SK-N-SH (cell line): ENCODE data around the gene PRC1. TPM values are rescaled to one million over a fixed set of nuclear protein-coding genes. Genes with fewer than 3 reads are reported as not detected.
"Not testable (repeated sequence)": the region's sequence is repeated elsewhere in the genome, so short reads cannot be mapped to it uniquely, and the experiment has no call there.

Experiments used
- CTCF ChIA-PET: fragments of 300-600, 350-600 bp; formaldehyde crosslinking; extraction: SDS; loops from one replicate; lab custom pipeline; 2021; lab: Yijun Ruan, JAX
- POLR2A ChIA-PET: fragments of 350-600 bp; sonication (Branson Sonifier 250); formaldehyde crosslinking; extraction: SDS; loops from one replicate; lab custom pipeline; 2020; ENCODE audit warnings: antibody characterized with exemption, inconsistent platforms; lab: Yijun Ruan, JAX
- DNase-seq: peaks from one replicate; pipeline ENCODE4 v3.0.0; 2012
- H2AFZ ChIP-seq: fragments of 200-600 bp; sonication (generic); 2 replicates; pipeline ENCODE4 v1.8.1; 2016; ENCODE audit warnings: antibody characterized with exemption, mild to moderate bottlenecking, low read depth
- H3F3A ChIP-seq: fragments of 200-600 bp; sonication (generic); replicated peaks from 2 replicates; pipeline ENCODE3; 2016; ENCODE audit warnings: antibody characterized with exemption, mild to moderate bottlenecking; ENCODE audit not compliant: insufficient read depth
- H3K27ac ChIP-seq, 2 experiments: fragments of 200-500 bp in 1 of 2; fragments of 200-600 bp in 1 of 2; sonication (Bioruptor generic) in 1 of 2; sonication (generic), shearing (Covaris generic) in 1 of 2; 2 replicates each; pipeline versions ENCODE4 v1.5.1 to v1.6.1; 2014 to 2016; ENCODE audit warnings: low read depth in 2 of 2, inconsistent platforms in 1 of 2, low read length in 1 of 2, mild to moderate bottlenecking in 1 of 2, mixed read lengths in 1 of 2
- H3K27me3 ChIP-seq: fragments of 200-600 bp; sonication (generic), shearing (Covaris generic); 2 replicates; pipeline ENCODE4 v1.6.1; 2016; ENCODE audit warnings: mixed run types; ENCODE audit not compliant: insufficient read depth
- H3K36me3 ChIP-seq, 2 experiments: fragments of 200-500 bp in 1 of 2; fragments of 200-600 bp in 1 of 2; sonication (Bioruptor generic) in 1 of 2; sonication (generic) in 1 of 2; replicated peaks in 1 of 2; 2 replicates each; pipeline versions ENCODE3 to v1.5.1; 2014 to 2016; ENCODE audit warnings: low read length in 1 of 2, mild to moderate bottlenecking in 1 of 2; ENCODE audit not compliant: insufficient read depth in 2 of 2, control insufficient read depth in 1 of 2
- H3K4me1 ChIP-seq, 2 experiments: fragments of 200-500 bp in 1 of 2; fragments of 200-600 bp in 1 of 2; sonication (Bioruptor generic) in 1 of 2; sonication (generic), shearing (Covaris generic) in 1 of 2; 2 replicates each; pipeline versions ENCODE4 v1.5.1 to v1.6.1; 2014 to 2016; ENCODE audit warnings: low read depth in 1 of 2, low read length in 1 of 2, mixed run types in 1 of 2; ENCODE audit not compliant: insufficient read depth in 2 of 2, control insufficient read depth in 1 of 2
- H3K4me2 ChIP-seq: fragments of 200-600 bp; sonication (generic), shearing (Covaris generic); 2 replicates; pipeline ENCODE4 v1.6.1; 2017; ENCODE audit warnings: mixed run types
- H3K4me3 ChIP-seq, 2 experiments: fragments of 200-500 bp in 1 of 2; fragments of 200-600 bp in 1 of 2; sonication (Bioruptor generic) in 1 of 2; sonication (generic), shearing (Covaris generic) in 1 of 2; 2 replicates each; pipeline versions ENCODE4 v1.5.1 to v1.8.1; 2014 to 2016; ENCODE audit warnings: low read depth in 2 of 2, inconsistent platforms in 1 of 2, low read length in 1 of 2, mild to moderate bottlenecking in 1 of 2, mixed read lengths in 1 of 2, moderate library complexity in 1 of 2
- H3K79me2 ChIP-seq: fragments of 200-600 bp; sonication (generic); 2 replicates; pipeline ENCODE4 v1.8.1; 2017; ENCODE audit warnings: mild to moderate bottlenecking; ENCODE audit not compliant: insufficient read depth
- H3K9ac ChIP-seq: fragments of 200-600 bp; sonication (generic); 2 replicates; pipeline ENCODE4 v1.6.1; 2017; ENCODE audit warnings: mixed run types
- H3K9me2 ChIP-seq: fragments of 200-600 bp; sonication (generic); 2 replicates; pipeline ENCODE4 v1.6.1; 2017; ENCODE audit warnings: mixed run types
- H3K9me3 ChIP-seq: fragments of 200-600 bp; sonication (generic); 2 replicates; pipeline ENCODE4 v1.6.1; 2017; ENCODE audit warnings: mixed run types, mild to moderate bottlenecking, moderate library complexity
- H4K20me1 ChIP-seq: fragments of 200-600 bp; sonication (generic); 2 replicates; pipeline ENCODE4 v1.6.1; 2017; ENCODE audit warnings: mild to moderate bottlenecking, mixed run types; ENCODE audit not compliant: insufficient read depth
- CHD2 ChIP-seq: fragments of 150-350 bp; IDR thresholded peaks from 2 replicates; pipeline ENCODE4 v1.6.1; 2018; ENCODE audit warnings: low read length; ENCODE audit not compliant: partially characterized antibody
- EP300 ChIP-seq, 2 experiments: IDR thresholded peaks; 2 replicates each; pipeline versions ENCODE4 v1.4.0 to v1.6.1; 2012; ENCODE audit warnings: borderline replicate concordance in 1 of 2, low read depth in 1 of 2, low read length in 1 of 2
- FOSL2 ChIP-seq: IDR thresholded peaks from 2 replicates; pipeline ENCODE4 v1.4.0; 2012; ENCODE audit warnings: low read depth, mild to moderate bottlenecking, moderate library complexity, borderline replicate concordance
- FOXJ3 ChIP-seq: sonication (generic); formaldehyde crosslinking; IDR thresholded peaks from 2 replicates; pipeline ENCODE4 v1.5.1; 2020; ENCODE audit warnings: mild to moderate bottlenecking, missing genetic modification reagents
- MAX ChIP-seq: IDR thresholded peaks from 2 replicates; pipeline ENCODE4 v1.4.0; 2012; ENCODE audit warnings: low read depth
- NFIC ChIP-seq: IDR thresholded peaks from 2 replicates; pipeline ENCODE4 v1.4.0; 2012; ENCODE audit warnings: borderline replicate concordance
- RCOR1 ChIP-seq: fragments of 150-350 bp; IDR thresholded peaks from 2 replicates; pipeline ENCODE4 v1.6.1; 2017; ENCODE audit warnings: antibody characterized with exemption, low read length
- REST ChIP-seq: IDR thresholded peaks from 2 replicates; pipeline ENCODE4 v1.6.1; 2012; ENCODE audit warnings: mild to moderate bottlenecking, low read depth, low read length, moderate library complexity
- ZBTB33 ChIP-seq: IDR thresholded peaks from 2 replicates; pipeline ENCODE4 v1.4.0; 2012; ENCODE audit warnings: low read depth, borderline replicate concordance
- WGBS: methylation state at CpG from one replicate; pipeline ENCODE4 v1.1.6; 2017; ENCODE audit warnings: low lambda C conversion rate; 5-methylcytosine and 5-hydroxymethylcytosine counted together
- polyA plus RNA-seq, 3 experiments: library from polyadenylated mRNA; depleted of rRNA; stranded (reverse); fragments of >200 nt; gene quantifications; 2 replicates each; pipeline ENCODE4 v1.2.3, GENCODE V29; 2012

Gene PRC1
- polyA plus RNA-seq, 1 of the 3 experiments (the other 2 are of a cell fraction), result 125 TPM

GRCh38 chr15:91017716-91018115, 23.4 kb upstream of the PRC1 start (continued):
- TF ChIP-seq FOXJ3 (CRISPR knock-in tag) (no peak), FOSL2 (no peak)
- TF ChIP-seq, all 33 proteins: peak for 0

GRCh38 chr15:91013701-91014100, 19.4 kb upstream of the PRC1 start:
- H3F3A ChIP-seq, H4K20me1 ChIP-seq, DNase-seq, H2AFZ ChIP-seq, H3K9ac ChIP-seq, H3K4me1 ChIP-seq, H3K4me2 ChIP-seq, H3K9me2 ChIP-seq, H3K4me3 ChIP-seq, H3K27me3 ChIP-seq, H3K9me3 ChIP-seq, H3K27ac ChIP-seq: not testable (repeated sequence)
- H3K36me3 ChIP-seq, result peaks cover 30 to 48% of the 10 kb centered on the region in 2 experiments
- CTCF ChIA-PET, result interaction anchor here (5.1 kb wide), 1 partner anchor 57 kb away, joined by 17 read pairs; no protein-coding TSS in a partner anchor
- WGBS, result 94% methylated on average over 10 of the region's 10 CpGs
- POLR2A ChIA-PET, result interaction anchor here (0.7 kb wide), 1 partner anchor 143 kb away, joined by 5 read pairs; no protein-coding TSS in a partner anchor
- H3K79me2 ChIP-seq, result peaks cover 24% of the 10 kb centered on the region; the same call in 1 of the 2 replicates

GRCh38 chr15:91007266-91007665, 12.9 kb upstream of the PRC1 start:
- Histone ChIP-seq H3K4me2 (no peak overlapping the region), H3K9ac (no peak overlapping the region), H4K20me1 (no peaks in the 10 kb centered on the region), H3K36me3 (peaks cover 37 to 59% of the 10 kb centered on the region in 2 experiments), H3K4me1 (no peaks in the 10 kb centered on the region), H2AFZ (no peak overlapping the region), H3K27me3 (no peaks in the 10 kb centered on the region), H3K27ac (no peak overlapping the region), H3K9me3 (no peaks in the 10 kb centered on the region), H3K4me3 (no peak overlapping the region), H3K79me2 (no peaks in the 10 kb centered on the region), H3F3A (no peaks in the 10 kb centered on the region), H3K9me2 (no peaks in the 10 kb centered on the region)
- 97% methylated on average over 3 of the region's 3 CpGs for WGBS
- TF ChIP-seq RCOR1 (no peak), REST (no peak), CHD2 (no peak), EP300 (IDR thresholded peaks at IDR 0.05; ENCODE audit: borderline replicate concordance in 1 of 2, low read depth in 1 of 2, low read length in 1 of 2) (no peak), ZBTB33 (no peak), MAX (no peak), NFIC (no peak)
- POLR2A ChIA-PET, result no interaction called here
- no peak for DNase-seq
- CTCF ChIA-PET, result interaction anchor here (0.6 to 1.5 kb wide), 3 partner anchors 13 to 121 kb away, joined by 3 to 5 read pairs (median 4); no protein-coding TSS in a partner anchor
